H1 (cell line): Measurements from ENCODE around the gene CACNB4. TPM values are rescaled to one million over a fixed set of nuclear protein-coding genes. Genes with fewer than 3 reads are reported as not detected.

Experiments used
- CTCF ChIA-PET: fragments of 300-600 bp; sonication (Branson Sonifier 250); formaldehyde crosslinking; loops from one replicate; lab custom pipeline; 2021; ENCODE audit not compliant: partially characterized antibody; lab: Charles Lee
- POLR2A ChIA-PET: fragments of 300-600 bp; sonication (Branson Sonifier 250); formaldehyde crosslinking; loops from one replicate; lab custom pipeline; 2021; ENCODE audit warnings: inconsistent platforms; ENCODE audit not compliant: partially characterized antibody; lab: Charles Lee
- DNase-seq, 2 experiments: peaks; one replicate each; pipeline versions ENCODE4 v3.0.0 to v3.0.0-alpha.2; 2010 to 2022; ENCODE audit warnings: low spot score in 2 of 2, low read depth in 1 of 2, mixed read lengths in 1 of 2
- FAIRE-seq: peaks from 2 replicates; lab custom pipeline; 2011; peaks lifted over from hg19 to GRCh38; lab: Jason Lieb, UNC
- H2AFZ ChIP-seq: 2 replicates; pipeline ENCODE4 v1.8.1; 2012; ENCODE audit warnings: low read length, inconsistent platforms
- H2AK5ac ChIP-seq: 2 replicates; pipeline ENCODE4 v1.6.1; 2013; ENCODE audit warnings: low read depth, low read length
- H2BK120ac ChIP-seq: replicated peaks from 2 replicates; pipeline ENCODE3; 2013; ENCODE audit warnings: low read depth, low read length, inconsistent platforms
- H2BK12ac ChIP-seq: 2 replicates; pipeline ENCODE4 v1.6.1; 2013; ENCODE audit warnings: low read depth, low read length
- H2BK15ac ChIP-seq: 2 replicates; pipeline ENCODE4 v1.6.1; 2013; ENCODE audit warnings: low read length
- H2BK20ac ChIP-seq: 2 replicates; pipeline ENCODE4 v1.6.1; 2013; ENCODE audit warnings: low read length
- H2BK5ac ChIP-seq: 2 replicates; pipeline ENCODE4 v1.6.1; 2013; ENCODE audit warnings: low read depth, low read length
- H3K14ac ChIP-seq: 2 replicates; pipeline ENCODE4 v1.6.1; 2013; ENCODE audit warnings: inconsistent platforms; ENCODE audit not compliant: insufficient read length
- H3K18ac ChIP-seq: 2 replicates; pipeline ENCODE4 v1.6.1; 2013; ENCODE audit warnings: low read length; ENCODE audit errors: extremely low read depth
- H3K23ac ChIP-seq: 2 replicates; pipeline ENCODE4 v1.6.1; 2013; ENCODE audit warnings: inconsistent platforms; ENCODE audit not compliant: insufficient read length
- H3K23me2 ChIP-seq: 2 replicates; pipeline ENCODE4 v1.6.1; 2013; ENCODE audit warnings: low read depth, low read length
- H3K27ac ChIP-seq: 2 replicates; pipeline ENCODE4 v1.6.1; 2011; ENCODE audit warnings: low read depth, low read length, inconsistent platforms
- H3K27me3 ChIP-seq, 4 experiments: replicated peaks in 1 of 4; 1 replicate in 1 of 4; 2 replicates in 3 of 4; pipeline versions ENCODE4 v1.6.1 to v1.8.1; 2011 to 2013; ENCODE audit warnings: low read length in 3 of 4, mild to moderate bottlenecking in 3 of 4, inconsistent platforms in 2 of 4, mixed read lengths in 2 of 4, moderate library complexity in 1 of 4; ENCODE audit not compliant: control insufficient read depth in 3 of 4, insufficient read depth in 3 of 4; ENCODE audit errors: extremely low read depth in 1 of 4
- H3K36me3 ChIP-seq, 4 experiments: 2 replicates each; pipeline versions ENCODE4 v1.6.1 to v1.8.1; 2011 to 2013; ENCODE audit warnings: mild to moderate bottlenecking in 4 of 4, low read length in 3 of 4, moderate library complexity in 2 of 4, control low read depth in 1 of 4, inconsistent platforms in 1 of 4; ENCODE audit not compliant: insufficient read depth in 4 of 4, control insufficient read depth in 2 of 4
- H3K4ac ChIP-seq: replicated peaks from 2 replicates; pipeline ENCODE3; 2013; ENCODE audit warnings: low read length, low read depth, mixed read lengths, inconsistent platforms; ENCODE audit not compliant: insufficient read length
- H3K4me1 ChIP-seq, 4 experiments: replicated peaks in 1 of 4; 1 replicate in 1 of 4; 2 replicates in 3 of 4; pipeline versions ENCODE4 v1.6.1 to v1.8.1; 2011 to 2013; ENCODE audit warnings: low read length in 3 of 4, inconsistent platforms in 2 of 4, mixed read lengths in 1 of 4; ENCODE audit not compliant: insufficient read depth in 4 of 4, control insufficient read depth in 3 of 4
- H3K4me2 ChIP-seq, 2 experiments: 2 replicates each; pipeline versions ENCODE4 v1.6.1 to v1.8.1; 2011 to 2013; ENCODE audit warnings: low read depth in 2 of 2, low read length in 2 of 2, control low read depth in 1 of 2, inconsistent platforms in 1 of 2, mild to moderate bottlenecking in 1 of 2; ENCODE audit not compliant: insufficient read depth in 1 of 2
- H3K4me3 ChIP-seq, 4 experiments: fragments of 200-600, 300-600 bp in 1 of 4; sonication (generic), shearing (Covaris generic), sonication (Bioruptor Twin) in 1 of 4; 2 replicates each; pipeline versions ENCODE4 v1.5.1 to v1.8.1; 2011 to 2016; ENCODE audit warnings: low read length in 4 of 4, low read depth in 3 of 4, control low read depth in 2 of 4, inconsistent platforms in 2 of 4, mild to moderate bottlenecking in 2 of 4, mixed read lengths in 1 of 4, moderate library complexity in 1 of 4; ENCODE audit not compliant: insufficient read depth in 2 of 4; ENCODE audit errors: extremely low read depth in 1 of 4
- H3K56ac ChIP-seq: replicated peaks from 2 replicates; pipeline ENCODE3; 2013; ENCODE audit warnings: low read depth, mild to moderate bottlenecking, mixed read lengths, low read length, inconsistent platforms; ENCODE audit not compliant: insufficient read length
- H3K79me1 ChIP-seq: 2 replicates; pipeline ENCODE4 v1.6.1; 2013; ENCODE audit warnings: low read depth, low read length, control low read depth
- H3K79me2 ChIP-seq, 2 experiments: 2 replicates each; pipeline versions ENCODE4 v1.6.1 to v1.8.1; 2012 to 2013; ENCODE audit warnings: low read length in 2 of 2, mild to moderate bottlenecking in 2 of 2, inconsistent platforms in 1 of 2; ENCODE audit not compliant: insufficient read depth in 2 of 2, control insufficient read depth in 1 of 2
- H3K9ac ChIP-seq, 4 experiments: replicated peaks in 1 of 4; 1 replicate in 1 of 4; 2 replicates in 3 of 4; pipeline versions ENCODE4 v1.6.1 to v1.8.1; 2011 to 2013; ENCODE audit warnings: low read depth in 3 of 4, low read length in 3 of 4, control low read depth in 2 of 4, mild to moderate bottlenecking in 2 of 4, moderate library complexity in 2 of 4, inconsistent platforms in 1 of 4; ENCODE audit errors: extremely low read depth in 1 of 4
- H3K9me3 ChIP-seq, 2 experiments: 2 replicates each; pipeline versions ENCODE4 v1.6.1 to v1.8.1; 2012 to 2013; ENCODE audit warnings: mild to moderate bottlenecking in 2 of 2, moderate library complexity in 2 of 2, control low read depth in 1 of 2, inconsistent platforms in 1 of 2, low read depth in 1 of 2, low read length in 1 of 2, mixed read lengths in 1 of 2; ENCODE audit not compliant: insufficient read depth in 2 of 2
- H4K20me1 ChIP-seq, 2 experiments: replicated peaks in 1 of 2; 2 replicates each; pipeline versions ENCODE3 to v1.8.1; 2011 to 2013; ENCODE audit warnings: inconsistent platforms in 2 of 2, low read length in 2 of 2, mild to moderate bottlenecking in 1 of 2; ENCODE audit not compliant: insufficient read depth in 2 of 2, control insufficient read depth in 1 of 2
- H4K5ac ChIP-seq: 2 replicates; pipeline ENCODE4 v1.6.1; 2013; ENCODE audit warnings: low read length, low read depth, mixed read lengths, inconsistent platforms; ENCODE audit not compliant: insufficient read length
- H4K8ac ChIP-seq: 2 replicates; pipeline ENCODE4 v1.8.0; 2013; ENCODE audit warnings: mild to moderate bottlenecking, moderate library complexity, low read length, inconsistent platforms; ENCODE audit not compliant: insufficient read depth; ENCODE audit errors: extremely low read depth
- H4K91ac ChIP-seq: replicated peaks from 2 replicates; pipeline ENCODE3; 2013; ENCODE audit warnings: low read length, mixed read lengths, inconsistent platforms; ENCODE audit not compliant: insufficient read length
- BRCA1 ChIP-seq: IDR thresholded peaks from 2 replicates; pipeline ENCODE4 v1.6.1; 2012; ENCODE audit warnings: low read depth, low read length, improper control_type of control experiment
- CTCF ChIP-seq, 3 experiments: IDR thresholded peaks; 1 replicate in 2 of 3; 2 replicates in 1 of 3; pipeline versions ENCODE4 v1.5.1 to v1.6.1; 2011; ENCODE audit warnings: low read length in 3 of 3, mild to moderate bottlenecking in 3 of 3, inconsistent platforms in 2 of 3, low read depth in 1 of 3, moderate library complexity in 1 of 3; ENCODE audit not compliant: insufficient read depth in 1 of 3; ENCODE audit errors: control extremely low read depth in 1 of 3
- EGR1 ChIP-seq: IDR thresholded peaks from 2 replicates; pipeline ENCODE4 v1.6.1; 2011; ENCODE audit warnings: low read depth, low read length, borderline replicate concordance
- EZH2 ChIP-seq: fragments of 200-600 bp; sonication (generic); IDR thresholded peaks from 2 replicates; pipeline ENCODE4 v1.7.1; 2012; ENCODE audit warnings: low read depth, mild to moderate bottlenecking, moderate library complexity, low read length, inconsistent platforms; ENCODE audit not compliant: severe bottlenecking
- JUN ChIP-seq: IDR thresholded peaks from 2 replicates; pipeline ENCODE4 v1.6.1; 2011; ENCODE audit warnings: low read depth, mild to moderate bottlenecking, improper control_type of control experiment, low read length
- KDM5A ChIP-seq: fragments of 200-600 bp; IDR thresholded peaks from 2 replicates; pipeline ENCODE4 v1.7.1; 2012; ENCODE audit warnings: mild to moderate bottlenecking, low read length, inconsistent platforms, mixed read lengths
- SAP30 ChIP-seq: fragments of 300-600 bp; sonication (generic); IDR thresholded peaks from 2 replicates; pipeline ENCODE4 v1.7.1; 2012; ENCODE audit warnings: low read length, moderate library complexity, mild to moderate bottlenecking, inconsistent platforms; ENCODE audit not compliant: insufficient read depth, insufficient replicate concordance
- SP2 ChIP-seq: IDR thresholded peaks from 2 replicates; pipeline ENCODE4 v1.6.1; 2012; ENCODE audit warnings: mild to moderate bottlenecking, low read length, inconsistent platforms
- SP4 ChIP-seq: IDR thresholded peaks from 2 replicates; pipeline ENCODE4 v1.6.1; 2012; ENCODE audit warnings: low read length, inconsistent platforms
- USF2 ChIP-seq: IDR thresholded peaks from 2 replicates; pipeline ENCODE4 v1.6.1; 2011; ENCODE audit warnings: low read length, improper control_type of control experiment
- ZNF274 ChIP-seq: IDR thresholded peaks from 2 replicates; pipeline ENCODE4 v1.7.0; 2012; ENCODE audit warnings: low read length, borderline replicate concordance; ENCODE audit errors: extremely low read depth
- WGBS, 2 experiments: shearing (Covaris generic) in 1 of 2; methylation state at CpG; one replicate each; pipeline versions ENCODE4 v1.1.6 to v1.1.7; 2013 to 2015; ENCODE audit warnings: low lambda C conversion rate in 2 of 2, mixed read lengths in 2 of 2, inconsistent platforms in 1 of 2, low coverage in 1 of 2, missing lambda C conversion rate in 1 of 2; ENCODE audit not compliant: insufficient replicate concordance in 2 of 2, insufficient coverage in 1 of 2, insufficient read length in 1 of 2; ENCODE audit errors: extremely low coverage in 1 of 2, missing lambda C conversion rate in 1 of 2; 5-methylcytosine and 5-hydroxymethylcytosine counted together
- polyA plus RNA-seq, 7 experiments: library from polyadenylated mRNA; depleted of rRNA in 3 of 7; stranded (reverse) in 5 of 7; unstranded in 2 of 7; fragments of >200 nt in 5 of 7; fragments of 200-250 nt in 2 of 7; gene quantifications; 1 replicate in 5 of 7; 2 replicates in 1 of 7; 4 replicates in 1 of 7; pipeline versions ENCODE4 v1.2.1 to v1.2.3, GENCODE V29; 2011 to 2013; ENCODE audit warnings: missing spikeins in 2 of 7, mixed read lengths in 2 of 7
- total RNA-seq: library from RNA; stranded (reverse); fragmentation: NEBNext Ultra II Directional; extraction: Animal tissue kit (Norgen Biotek cat#: 25700); gene quantifications from 2 replicates; pipeline ENCODE4 v1.2.1, GENCODE V29; 2021

The CACNB4 gene
- total and polyA plus RNA-seq, 2 of the 8 experiments (the other 6 are each of a cell fraction or from before 2014, with no cell fraction given), result 2.0 to 4.0 TPM

- ChIA-PET CTCF (no interaction called here), POLR2A (no interaction called here)
- Histone ChIP-seq H3K4ac (no peak overlapping the region), H3K27ac (no peak overlapping the region), H3K9me3 (0 out of 4 replicates have a peak, but pooled peaks cover 0 to 3% of the 10 kb centered on the region in 2 experiments), H3K4me3 (no peak overlapping the region), H3K56ac (no peak overlapping the region), H3K36me3 (no peaks in the 10 kb centered on the region), H3K4me1 (peaks cover 2 to 5% (median 3%) of the 10 kb centered on the region in 4 experiments; a peak in 4 of 7 replicates), H2BK12ac (no peak overlapping the region), H3K79me2 (no peaks in the 10 kb centered on the region), H2BK20ac (no peak overlapping the region), H3K23ac (no peak overlapping the region), H4K8ac (no peak overlapping the region), H3K23me2 (no peaks in the 10 kb centered on the region), H3K27me3 (peaks cover 0 to 1% (median 0%) of the 10 kb centered on the region in 4 experiments; a peak in 1 of 7 replicates), H2BK120ac (no peak overlapping the region), H4K20me1 (no peaks in the 10 kb centered on the region), H2BK15ac (no peak overlapping the region), H3K18ac (no peak overlapping the region), H3K79me1 (no peaks in the 10 kb centered on the region), H4K5ac (no peak overlapping the region), H4K91ac (no peak overlapping the region), H3K14ac (no peak overlapping the region), H2AK5ac (no peak overlapping the region), H2AFZ (no peak overlapping the region), H2BK5ac (no peak overlapping the region), H3K4me2 (no peak overlapping the region), H3K9ac (no peak overlapping the region)
- DNase-seq (no peak), FAIRE-seq (no peak)
- WGBS, 2 experiments, result 87% methylated on average over 1 of the region's 1 CpG; no CpG with 5 or more reads in 1 of the 2 experiments
- no peak for TF ChIP-seq USF2
- no peak for TF ChIP-seq SP2
- no peak for TF ChIP-seq SP4
- TF ChIP-seq BRCA1, result no peak
- TF ChIP-seq KDM5A, result no peak
- no peak for TF ChIP-seq EZH2
- TF ChIP-seq JUN, result no peak
- no peak for TF ChIP-seq EGR1
- no peak for TF ChIP-seq ZNF274
- no peak for TF ChIP-seq CTCF (IDR thresholded peaks at IDR 0.05; ENCODE audit: control extremely low read depth in 1 of 3, insufficient read depth in 1 of 3, low read depth in 1 of 3, low read length in 3 of 3)
- no peak for TF ChIP-seq SAP30
Observed at GRCh38 chr2:151943461-151943860, 155.4 kb downstream of the CACNB4 start.
